Measurements from ENCODE around the gene VPS33B. TPM values are rescaled to one million over a fixed set of nuclear protein-coding genes. Genes with fewer than 3 reads are reported as not detected.
"Not testable (repeated sequence)": the region's sequence is repeated elsewhere in the genome, so short reads cannot be mapped to it uniquely, and the experiment has no call there.

Gene VPS33B
- total RNA-seq, 2 experiments from 2014 or later, result 3.9 to 13.0 TPM

DNA sequence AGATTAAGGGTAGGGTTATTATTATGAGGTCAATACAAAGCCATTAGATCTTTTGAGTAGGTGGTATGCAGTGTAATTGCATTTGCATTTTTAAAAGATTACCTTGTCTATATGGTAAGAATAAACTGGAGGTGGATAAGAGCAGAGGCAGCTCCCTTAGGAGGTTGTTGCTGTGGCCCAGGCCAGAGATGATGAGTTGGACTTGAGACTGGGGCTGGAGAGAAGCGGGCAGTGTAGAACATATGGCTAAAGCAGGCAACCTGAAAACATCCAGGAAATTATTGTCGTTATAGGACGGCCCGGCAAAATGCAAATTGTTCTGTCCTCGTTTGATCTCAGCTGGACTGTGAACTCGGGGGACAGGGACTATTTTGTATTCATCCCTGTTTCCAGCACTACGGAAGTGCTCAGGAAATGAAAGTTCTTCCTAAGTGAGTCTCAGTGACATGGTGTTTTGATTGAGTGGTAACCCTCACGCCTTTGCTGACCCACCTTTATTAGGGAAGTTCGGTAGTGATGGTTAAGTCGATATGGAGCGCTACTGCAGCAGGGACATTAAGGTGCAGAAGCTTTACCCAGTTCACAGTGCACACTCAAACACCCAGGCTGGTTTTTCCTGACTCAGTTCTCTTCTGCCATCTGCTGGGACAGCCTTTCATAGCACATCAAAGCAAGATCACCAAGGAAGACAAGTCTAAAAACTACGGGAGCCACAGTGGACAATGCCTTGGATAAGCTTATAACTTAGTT lies 27.2 kb upstream of the VPS33B start:
- intact Hi-C loops (cut with micrococcal nuclease; ENCODE audit: unreplicated experiment), result loop anchor here (1.0 kb wide), 2 partner anchors 93 to 114 kb away; partner anchors contain the start of gene UNC45A
- BruUV-seq (replicated peaks), result no TSS peak
- H3K4me2 ChIP-seq (ENCODE audit: low read length), result peak overlapping the region; percentile 43; the same call in 1 of the 2 replicates

DNA sequence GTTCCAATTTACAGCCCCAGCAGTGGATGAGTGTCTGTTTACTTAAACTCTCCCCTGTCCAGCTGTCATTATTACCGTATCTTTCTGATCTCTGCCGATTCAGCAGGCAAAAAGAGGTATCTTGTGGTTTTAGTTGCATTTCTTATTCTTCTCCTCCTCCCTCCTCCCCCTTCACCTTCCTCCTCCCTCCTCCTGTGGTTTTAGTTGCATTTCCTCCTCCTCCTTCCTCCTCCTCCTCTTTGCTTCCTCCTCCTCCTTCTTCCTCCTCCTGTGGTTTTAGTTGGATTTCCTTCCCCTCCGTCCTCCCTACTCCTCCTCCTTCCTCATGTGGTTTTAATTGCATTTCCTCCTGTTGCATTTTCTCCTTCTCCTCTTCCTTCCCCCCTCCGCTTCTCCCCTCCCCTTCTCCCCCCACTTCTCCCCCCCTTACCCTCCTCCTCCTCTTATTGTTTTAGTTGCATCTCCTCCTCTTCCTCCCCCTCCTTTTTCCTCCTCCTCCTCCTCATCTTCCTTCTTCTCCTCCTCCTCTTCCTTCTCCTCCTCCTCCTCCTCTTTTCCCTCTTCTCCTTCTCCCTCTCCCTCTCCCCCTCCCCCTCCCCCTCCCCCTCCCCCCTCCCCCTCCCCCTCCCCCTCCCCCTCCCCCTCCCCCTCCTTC lies 25.3 kb upstream of the VPS33B start:
- intact Hi-C loops (cut with micrococcal nuclease; ENCODE audit: unreplicated experiment), result no loop called here

More for the DNA sequence above, 27.2 kb upstream of the VPS33B start:
- H3K79me2 ChIP-seq (ENCODE audit: insufficient read depth, low read depth, low read length), result no peaks in the 10 kb centered on the region
- no peak for TF ChIP-seq EZH2phosphoT487 (IDR thresholded peaks at IDR 0.05; ENCODE audit: borderline replicate concordance, low read depth, low read length)
- TF ChIP-seq, protein P1, sequence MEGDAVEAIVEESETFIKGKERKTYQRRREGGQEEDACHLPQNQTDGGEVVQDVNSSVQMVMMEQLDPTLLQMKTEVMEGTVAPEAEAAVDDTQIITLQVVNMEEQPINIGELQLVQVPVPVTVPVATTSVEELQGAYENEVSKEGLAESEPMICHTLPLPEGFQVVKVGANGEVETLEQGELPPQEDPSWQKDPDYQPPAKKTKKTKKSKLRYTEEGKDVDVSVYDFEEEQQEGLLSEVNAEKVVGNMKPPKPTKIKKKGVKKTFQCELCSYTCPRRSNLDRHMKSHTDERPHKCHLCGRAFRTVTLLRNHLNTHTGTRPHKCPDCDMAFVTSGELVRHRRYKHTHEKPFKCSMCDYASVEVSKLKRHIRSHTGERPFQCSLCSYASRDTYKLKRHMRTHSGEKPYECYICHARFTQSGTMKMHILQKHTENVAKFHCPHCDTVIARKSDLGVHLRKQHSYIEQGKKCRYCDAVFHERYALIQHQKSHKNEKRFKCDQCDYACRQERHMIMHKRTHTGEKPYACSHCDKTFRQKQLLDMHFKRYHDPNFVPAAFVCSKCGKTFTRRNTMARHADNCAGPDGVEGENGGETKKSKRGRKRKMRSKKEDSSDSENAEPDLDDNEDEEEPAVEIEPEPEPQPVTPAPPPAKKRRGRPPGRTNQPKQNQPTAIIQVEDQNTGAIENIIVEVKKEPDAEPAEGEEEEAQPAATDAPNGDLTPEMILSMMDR (conservative IDR thresholded peaks at IDR 0.05; ENCODE audit: low read length), result peak; percentile 85
- H3K9me2 ChIP-seq (ENCODE audit: insufficient read depth, low read length), result no peaks in the 10 kb centered on the region
- H3K36me3 ChIP-seq (ENCODE audit: insufficient read depth, low read length), result no peaks in the 10 kb centered on the region
- DNase-seq (ENCODE audit: low spot score), result peak; percentile 76
- no peaks in the 10 kb centered on the region for H4K20me1 ChIP-seq (ENCODE audit: insufficient read depth, low read length)
- H3K4me3 ChIP-seq (ENCODE audit: low read depth, low read length, poor library complexity, severe bottlenecking), result no peak overlapping the region
- H3K4me1 ChIP-seq (ENCODE audit: insufficient read depth, low read length, poor library complexity, severe bottlenecking), result peaks cover 12% of the 10 kb centered on the region
- H2AFZ ChIP-seq (ENCODE audit: low read length), result peak overlapping the region; percentile 72; the same call in 1 of the 2 replicates
- H3K27ac ChIP-seq (ENCODE audit: low read depth, low read length, poor library complexity, severe bottlenecking), result no peak overlapping the region
- no peaks in the 10 kb centered on the region for H3K9me3 ChIP-seq (ENCODE audit: low read length)
- POLR2A ChIA-PET, result interaction anchor here (0.6 to 1.2 kb wide), 3 partner anchors 14 to 114 kb away, joined by 3 to 4 read pairs (median 3); partner anchors contain the start of gene UNC45A
- CTCF ChIA-PET (ENCODE audit: unreplicated experiment), result interaction anchor here (1.2 to 1.7 kb wide), 3 partner anchors 93 to 117 kb away, joined by 5 to 8 read pairs (median 6); partner anchors contain the start of genes HDDC3 and UNC45A

DNA sequence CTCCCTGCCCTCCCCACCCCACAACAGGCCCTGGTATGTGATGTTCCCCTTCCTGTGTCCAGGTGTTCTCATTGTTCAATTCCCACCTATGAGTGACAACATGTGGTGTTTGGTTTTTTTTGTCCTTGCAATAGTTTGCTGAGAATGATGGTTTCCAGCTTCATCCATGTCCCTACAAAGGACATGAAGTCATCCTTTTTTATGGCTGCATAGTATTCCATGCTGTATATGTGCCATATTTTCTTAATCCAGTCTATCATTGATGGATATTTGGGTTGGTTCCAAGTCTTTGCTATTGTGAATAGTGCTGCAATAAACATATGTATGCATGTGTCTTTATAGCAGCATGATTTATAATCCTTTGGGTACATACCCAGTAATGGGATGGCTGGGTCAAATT lies 23.7 kb upstream of the VPS33B start:
- intact Hi-C loops (cut with micrococcal nuclease; ENCODE audit: unreplicated experiment), result not testable (repeated sequence)

More for the DNA sequence above, 25.3 kb upstream of the VPS33B start:
- H3K4me3 ChIP-seq (ENCODE audit: low read depth, low read length, poor library complexity, severe bottlenecking), result no peak overlapping the region
- TF ChIP-seq, protein P1 (conservative IDR thresholded peaks at IDR 0.05; ENCODE audit: low read length), result no peak
- no peak for TF ChIP-seq EZH2phosphoT487 (IDR thresholded peaks at IDR 0.05; ENCODE audit: borderline replicate concordance, low read depth, low read length)
- H3K9me2 ChIP-seq (ENCODE audit: insufficient read depth, low read length), result no peaks in the 10 kb centered on the region
- no peak overlapping the region for H3K4me2 ChIP-seq (ENCODE audit: low read length)
- H4K20me1 ChIP-seq (ENCODE audit: insufficient read depth, low read length), result no peaks in the 10 kb centered on the region
- no peaks in the 10 kb centered on the region for H3K79me2 ChIP-seq (ENCODE audit: insufficient read depth, low read depth, low read length)
- H3K9me3 ChIP-seq (ENCODE audit: low read length), result no peaks in the 10 kb centered on the region
- ChIA-PET POLR2A (interaction anchor here (1.0 kb wide), 1 partner anchor 91 kb away, joined by 3 read pairs; no protein-coding TSS in a partner anchor), CTCF (ENCODE audit: unreplicated experiment) (no interaction called here)
- no peak overlapping the region for H3K27ac ChIP-seq (ENCODE audit: low read depth, low read length, poor library complexity, severe bottlenecking)
- peak; percentile 17 for DNase-seq (ENCODE audit: low spot score)
- BruUV-seq (replicated peaks), result no TSS peak
- H2AFZ ChIP-seq (ENCODE audit: low read length), result no peak overlapping the region
- H3K36me3 ChIP-seq (ENCODE audit: insufficient read depth, low read length), result no peaks in the 10 kb centered on the region
- H3K4me1 ChIP-seq (ENCODE audit: insufficient read depth, low read length, poor library complexity, severe bottlenecking), result peaks cover 12% of the 10 kb centered on the region

More for the DNA sequence above, 23.7 kb upstream of the VPS33B start:
- H3K9me3 ChIP-seq (ENCODE audit: low read length); DNase-seq (ENCODE audit: low spot score); CTCF ChIA-PET (ENCODE audit: unreplicated experiment); H3K4me3 ChIP-seq (ENCODE audit: low read depth, low read length, poor library complexity, severe bottlenecking); POLR2A ChIA-PET; H3K9me2 ChIP-seq (ENCODE audit: insufficient read depth, low read length); BruUV-seq (replicated peaks); H2AFZ ChIP-seq (ENCODE audit: low read length); H3K27ac ChIP-seq (ENCODE audit: low read depth, low read length, poor library complexity, severe bottlenecking); H3K79me2 ChIP-seq (ENCODE audit: insufficient read depth, low read depth, low read length); H3K4me2 ChIP-seq (ENCODE audit: low read length); H3K36me3 ChIP-seq (ENCODE audit: insufficient read depth, low read length); H4K20me1 ChIP-seq (ENCODE audit: insufficient read depth, low read length): not testable (repeated sequence)
- peaks cover 12% of the 10 kb centered on the region for H3K4me1 ChIP-seq (ENCODE audit: insufficient read depth, low read length, poor library complexity, severe bottlenecking)
